Caki2 (cell line): ENCODE results near the gene UGT1A10. TPM values are rescaled to one million over a fixed set of nuclear protein-coding genes. Genes with fewer than 3 reads are reported as not detected.

ENCODE experiments used
- DNase-seq: peaks from one replicate; pipeline ENCODE4 v3.0.0-alpha.2; 2015; ENCODE audit warnings: low read depth
- in situ Hi-C: cut with HindIII; loops from 2 replicates; pipeline ENCODE4 v1.10.0; 2016; ENCODE audit warnings: low sequenced_read_pairs, low pct_unique_long_range_greater_than_20kb, mixed read lengths
- total RNA-seq: library from RNA; depleted of rRNA; stranded (reverse); fragments of >200 nt; shearing (Covaris generic); gene quantifications from 2 replicates; pipeline ENCODE4 v1.2.3, GENCODE V29; 2014; ENCODE audit warnings: low replicate concordance; rRNA removed

Gene UGT1A10
- total RNA-seq, 1 experiment from 2014 or later, result not detected

DNA sequence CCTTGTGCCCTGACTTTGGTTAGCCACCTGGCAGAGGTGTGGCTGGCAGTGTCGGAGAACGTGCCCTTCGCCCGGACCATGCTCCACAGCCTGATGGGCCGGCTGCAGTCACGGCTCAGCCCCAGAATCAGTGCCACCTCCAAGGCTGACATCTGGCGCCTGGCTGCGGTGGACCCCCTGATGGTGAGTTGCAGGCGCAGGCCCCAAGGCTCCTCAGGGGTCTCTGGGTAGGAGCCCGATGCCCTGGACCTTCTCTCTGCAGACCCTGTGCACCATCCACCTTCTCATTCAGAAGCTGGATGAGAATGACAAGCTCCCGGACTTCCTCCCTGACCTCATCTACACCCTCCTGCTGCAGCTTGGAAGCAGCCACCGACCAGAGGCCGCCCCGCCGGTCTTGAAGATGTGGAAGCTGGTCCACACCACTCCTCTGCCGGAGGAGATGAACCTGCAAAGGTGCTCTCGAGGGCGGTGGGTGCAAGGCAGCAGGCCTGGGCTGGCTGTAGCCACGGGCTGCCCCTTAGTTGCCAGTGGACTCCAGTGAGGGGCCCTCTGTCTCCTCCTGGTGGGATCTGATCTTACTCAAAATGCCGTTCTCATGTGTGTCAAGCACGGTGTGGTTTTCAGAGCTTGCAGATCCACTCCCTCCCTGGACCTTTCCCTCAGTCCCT lies 186.0 kb downstream of the UGT1A10 start:
- DNase-seq, result no peak
- in situ Hi-C loops, result no loop called here

Other genes with a start within 250 kb of the UGT1A10 start
- gene USP40, start 69.7 kb upstream of the UGT1A10 start, total RNA-seq, result 12.2 and 23.4 TPM in 2 replicates
- 0.87 and 2.2 TPM in 2 replicates for gene UGT1A8, start 18.8 kb upstream of the UGT1A10 start, total RNA-seq
- 127 and 161 TPM in 2 replicates for gene UGT1A9, start 35.5 kb downstream of the UGT1A10 start, total RNA-seq
- 39.2 and 45.3 TPM in 2 replicates for gene UGT1A7, start 45.5 kb downstream of the UGT1A10 start, total RNA-seq
- 130 and 145 TPM in 2 replicates for gene UGT1A6, start 56.4 kb downstream of the UGT1A10 start, total RNA-seq
- gene UGT1A5, start 76.5 kb downstream of the UGT1A10 start, total RNA-seq, result not detected in 2 replicates
- 0.10 and 3.3 TPM in 2 replicates for gene UGT1A4, start 82.3 kb downstream of the UGT1A10 start, total RNA-seq
- gene UGT1A3, start 92.6 kb downstream of the UGT1A10 start, total RNA-seq, result 0.78 TPM in 1 of 2 replicates, not detected in the other
- gene UGT1A1, start 123.8 kb downstream of the UGT1A10 start, total RNA-seq, result 6.9 and 10.4 TPM in 2 replicates
- not detected in 2 replicates for gene MROH2A, start 141.9 kb downstream of the UGT1A10 start, total RNA-seq
- gene HJURP, start 218.1 kb downstream of the UGT1A10 start, total RNA-seq, result 33.9 and 34.9 TPM in 2 replicates